Tibial nerve (tissue), 4 donors: Measurements from ENCODE around the gene B3GALT6.

Experiments
- EP300 ChIP-seq, 2 donors: sonication (generic); formaldehyde crosslinking; IDR thresholded peaks; one replicate each; pipeline ENCODE4 v1.6.1; 2017; ENCODE audit warnings: antibody characterized with exemption in 2 of 2, mild to moderate bottlenecking in 1 of 2
- POLR2A ChIP-seq, 2 donors: fragments of 450-650 bp; IDR thresholded peaks; one replicate each; pipeline ENCODE4 v1.6.1; 2017; ENCODE audit warnings: antibody characterized with exemption in 2 of 2, mild to moderate bottlenecking in 2 of 2, moderate library complexity in 2 of 2
- TF ChIP-seq, protein P1 (sequence below), 5 experiments: fragments of 200-600 bp in 3 of 5; fragments of 450-650 bp in 2 of 5; sonication (generic) in 3 of 5; IDR thresholded peaks; one replicate each; pipeline ENCODE4 v1.5.1; 2016 to 2019; ENCODE audit warnings: antibody characterized with exemption in 5 of 5, mild to moderate bottlenecking in 3 of 5, moderate library complexity in 2 of 5

DNA sequence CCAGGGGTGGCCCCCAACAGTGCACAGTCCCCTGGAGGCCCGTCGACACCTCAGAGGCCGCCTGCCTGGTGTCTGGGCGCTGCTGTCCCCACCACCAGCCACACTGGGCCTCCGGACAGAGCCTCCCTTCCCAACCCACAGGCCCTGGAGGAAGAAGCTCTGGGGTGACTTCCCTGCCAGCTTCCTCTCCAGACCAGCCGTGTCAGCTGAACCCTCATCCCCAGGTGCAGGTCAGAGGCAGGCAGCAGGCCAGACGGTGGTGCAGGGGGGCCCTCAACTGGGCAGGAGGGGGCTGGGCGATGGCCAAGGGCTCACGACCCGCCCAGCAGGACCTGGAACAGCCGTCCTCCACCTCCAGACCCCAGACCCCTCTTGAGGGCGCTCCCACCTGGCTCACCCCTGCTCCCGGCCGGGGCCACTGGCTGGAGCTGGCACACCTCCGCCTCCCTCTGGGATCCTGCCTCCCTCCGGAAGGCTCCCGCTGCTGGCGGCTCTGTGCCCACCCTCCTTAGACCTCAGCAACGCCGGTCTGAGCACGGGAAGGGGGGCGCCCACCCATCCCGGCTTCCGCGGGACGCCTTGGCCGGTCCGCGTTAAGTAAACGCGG, 26.2 kb upstream of the B3GALT6 start:
- TF ChIP-seq, protein P1, sequence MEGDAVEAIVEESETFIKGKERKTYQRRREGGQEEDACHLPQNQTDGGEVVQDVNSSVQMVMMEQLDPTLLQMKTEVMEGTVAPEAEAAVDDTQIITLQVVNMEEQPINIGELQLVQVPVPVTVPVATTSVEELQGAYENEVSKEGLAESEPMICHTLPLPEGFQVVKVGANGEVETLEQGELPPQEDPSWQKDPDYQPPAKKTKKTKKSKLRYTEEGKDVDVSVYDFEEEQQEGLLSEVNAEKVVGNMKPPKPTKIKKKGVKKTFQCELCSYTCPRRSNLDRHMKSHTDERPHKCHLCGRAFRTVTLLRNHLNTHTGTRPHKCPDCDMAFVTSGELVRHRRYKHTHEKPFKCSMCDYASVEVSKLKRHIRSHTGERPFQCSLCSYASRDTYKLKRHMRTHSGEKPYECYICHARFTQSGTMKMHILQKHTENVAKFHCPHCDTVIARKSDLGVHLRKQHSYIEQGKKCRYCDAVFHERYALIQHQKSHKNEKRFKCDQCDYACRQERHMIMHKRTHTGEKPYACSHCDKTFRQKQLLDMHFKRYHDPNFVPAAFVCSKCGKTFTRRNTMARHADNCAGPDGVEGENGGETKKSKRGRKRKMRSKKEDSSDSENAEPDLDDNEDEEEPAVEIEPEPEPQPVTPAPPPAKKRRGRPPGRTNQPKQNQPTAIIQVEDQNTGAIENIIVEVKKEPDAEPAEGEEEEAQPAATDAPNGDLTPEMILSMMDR (IDR thresholded peaks at IDR 0.05) = no peak
- TF ChIP-seq EP300 (IDR thresholded peaks at IDR 0.05) (no peak), POLR2A (IDR thresholded peaks at IDR 0.05) (no peak)
